ENCODE measurements around the gene RPL4. TPM values are rescaled to one million over a fixed set of nuclear protein-coding genes. Genes with fewer than 3 reads are reported as not detected.

RPL4 gene
- total and polyA plus RNA-seq, 2 of the 8 experiments (the other 6 are each of a cell fraction or from before 2014, with no cell fraction given) = 3,950 to 3,973 TPM

DNA sequence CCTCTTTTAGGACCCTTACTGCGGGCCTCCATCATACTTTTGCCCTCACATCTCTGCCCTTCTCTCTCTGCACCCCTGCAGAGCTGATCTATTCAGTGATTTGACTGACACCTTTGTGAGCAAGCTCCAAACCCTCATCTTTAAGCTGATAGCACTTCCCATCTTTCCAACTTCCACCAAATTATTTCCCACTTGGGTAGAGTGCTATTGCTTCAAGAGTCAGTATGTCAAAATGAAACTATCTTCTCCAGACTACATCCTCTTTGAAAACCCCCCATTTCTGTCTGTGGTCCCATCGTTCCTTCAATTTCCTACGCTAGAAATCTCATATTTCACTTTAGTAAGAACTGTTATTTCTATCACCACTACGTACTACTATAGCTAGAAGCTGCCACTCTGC, 20.2 kb upstream of the RPL4 start:
- H2BK5ac ChIP-seq (ENCODE audit: low read depth, low read length) = no peak overlapping the region
- WGBS, 2 experiments (ENCODE audit: extremely low coverage in 1 of 2, insufficient coverage in 1 of 2, insufficient read length in 1 of 2, insufficient replicate concordance in 2 of 2, low coverage in 1 of 2, low lambda C conversion rate in 2 of 2, missing lambda C conversion rate in 1 of 2) = 94% methylated on average over 4 of the region's 4 CpGs; no CpG with 5 or more reads in 1 of the 2 experiments
- no peaks in the 10 kb centered on the region for H3K23me2 ChIP-seq (ENCODE audit: low read depth, low read length)
- no peak for DNase-seq (ENCODE audit: low read depth in 1 of 2, low spot score in 2 of 2)
- H2BK15ac ChIP-seq (ENCODE audit: low read length) = no peak overlapping the region
- H3K27me3 ChIP-seq (replicated peaks in 1 of 4; ENCODE audit: control insufficient read depth in 3 of 4, extremely low read depth in 1 of 4, insufficient read depth in 3 of 4, low read length in 3 of 4) = no peaks in the 10 kb centered on the region
- H4K5ac ChIP-seq (ENCODE audit: insufficient read length, low read depth, low read length) = no peak overlapping the region
- H3K79me2 ChIP-seq (ENCODE audit: control insufficient read depth in 1 of 2, insufficient read depth in 2 of 2, low read length in 2 of 2) = no peaks in the 10 kb centered on the region
- H4K20me1 ChIP-seq (replicated peaks in 1 of 2; ENCODE audit: control insufficient read depth in 1 of 2, insufficient read depth in 2 of 2, low read length in 2 of 2) = peaks cover 2 to 3% of the 10 kb centered on the region in 2 experiments
- H3K18ac ChIP-seq (ENCODE audit: extremely low read depth, low read length) = no peak overlapping the region
- no peak overlapping the region for H4K91ac ChIP-seq (replicated peaks; ENCODE audit: insufficient read length, low read length)
- POLR2A ChIA-PET (ENCODE audit: partially characterized antibody) = interaction anchor here (0.7 to 1.3 kb wide), 5 partner anchors 18 to 30 kb away, joined by 3 to 9 read pairs (median 3); partner anchors contain the start of genes RPL4, SNAPC5 and ZWILCH
- no peak overlapping the region for H2BK20ac ChIP-seq (ENCODE audit: low read length)
- CTCF ChIA-PET (ENCODE audit: partially characterized antibody) = no interaction called here
- no peaks in the 10 kb centered on the region for H3K79me1 ChIP-seq (ENCODE audit: low read depth, low read length)
- no peak overlapping the region for H2BK12ac ChIP-seq (ENCODE audit: low read depth, low read length)
- no peak overlapping the region for H3K27ac ChIP-seq (ENCODE audit: low read depth, low read length)
- TF ChIP-seq CHD1 (IDR thresholded peaks at IDR 0.05; ENCODE audit: low read depth, low read length) (no peak), CTBP2 (IDR thresholded peaks at IDR 0.05; ENCODE audit: borderline replicate concordance, insufficient read depth, insufficient read length, low read length) (no peak), RFX5 (IDR thresholded peaks at IDR 0.05; ENCODE audit: borderline replicate concordance, low read depth, low read length) (no peak), HDAC2 (IDR thresholded peaks at IDR 0.05; ENCODE audit: borderline replicate concordance in 1 of 2, low read depth in 2 of 2, low read length in 2 of 2) (no peak), RBBP5 (IDR thresholded peaks at IDR 0.05; ENCODE audit: borderline replicate concordance, low read depth, low read length) (no peak), SUZ12 (IDR thresholded peaks at IDR 0.05; ENCODE audit: low read length) (no peak), POLR2A (IDR thresholded peaks at IDR 0.05; ENCODE audit: control extremely low read depth in 1 of 2, low read depth in 2 of 2, low read length in 2 of 2) (no peak), YY1 (IDR thresholded peaks at IDR 0.05; ENCODE audit: low read depth, low read length) (no peak)
- TF ChIP-seq, protein P1, sequence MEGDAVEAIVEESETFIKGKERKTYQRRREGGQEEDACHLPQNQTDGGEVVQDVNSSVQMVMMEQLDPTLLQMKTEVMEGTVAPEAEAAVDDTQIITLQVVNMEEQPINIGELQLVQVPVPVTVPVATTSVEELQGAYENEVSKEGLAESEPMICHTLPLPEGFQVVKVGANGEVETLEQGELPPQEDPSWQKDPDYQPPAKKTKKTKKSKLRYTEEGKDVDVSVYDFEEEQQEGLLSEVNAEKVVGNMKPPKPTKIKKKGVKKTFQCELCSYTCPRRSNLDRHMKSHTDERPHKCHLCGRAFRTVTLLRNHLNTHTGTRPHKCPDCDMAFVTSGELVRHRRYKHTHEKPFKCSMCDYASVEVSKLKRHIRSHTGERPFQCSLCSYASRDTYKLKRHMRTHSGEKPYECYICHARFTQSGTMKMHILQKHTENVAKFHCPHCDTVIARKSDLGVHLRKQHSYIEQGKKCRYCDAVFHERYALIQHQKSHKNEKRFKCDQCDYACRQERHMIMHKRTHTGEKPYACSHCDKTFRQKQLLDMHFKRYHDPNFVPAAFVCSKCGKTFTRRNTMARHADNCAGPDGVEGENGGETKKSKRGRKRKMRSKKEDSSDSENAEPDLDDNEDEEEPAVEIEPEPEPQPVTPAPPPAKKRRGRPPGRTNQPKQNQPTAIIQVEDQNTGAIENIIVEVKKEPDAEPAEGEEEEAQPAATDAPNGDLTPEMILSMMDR (IDR thresholded peaks at IDR 0.05; ENCODE audit: control extremely low read depth in 1 of 3, insufficient read depth in 1 of 3, low read depth in 1 of 3, low read length in 3 of 3) = no peak
- TF ChIP-seq, protein P2, sequence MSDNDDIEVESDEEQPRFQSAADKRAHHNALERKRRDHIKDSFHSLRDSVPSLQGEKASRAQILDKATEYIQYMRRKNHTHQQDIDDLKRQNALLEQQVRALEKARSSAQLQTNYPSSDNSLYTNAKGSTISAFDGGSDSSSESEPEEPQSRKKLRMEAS (IDR thresholded peaks at IDR 0.05) = no peak
- no peak overlapping the region for H3K14ac ChIP-seq (ENCODE audit: insufficient read length)
- H3K4me2 ChIP-seq (ENCODE audit: insufficient read depth in 1 of 2, low read depth in 2 of 2, low read length in 2 of 2) = no peak overlapping the region
- no peak overlapping the region for H2AFZ ChIP-seq (ENCODE audit: low read length)
- no peak overlapping the region for H3K9ac ChIP-seq (replicated peaks in 1 of 4; ENCODE audit: extremely low read depth in 1 of 4, low read depth in 3 of 4, low read length in 3 of 4)
- no peak overlapping the region for H2AK5ac ChIP-seq (ENCODE audit: low read depth, low read length)
- no peak overlapping the region for H4K8ac ChIP-seq (ENCODE audit: extremely low read depth, insufficient read depth, low read length)
- no peaks in the 10 kb centered on the region for H3K9me3 ChIP-seq (ENCODE audit: insufficient read depth in 2 of 2, low read depth in 1 of 2, low read length in 1 of 2)
- H3K36me3 ChIP-seq (ENCODE audit: control insufficient read depth in 2 of 4, insufficient read depth in 4 of 4, low read length in 3 of 4) = peaks cover 8 to 60% (median 35%) of the 10 kb centered on the region in 4 experiments
- no peak overlapping the region for H2BK120ac ChIP-seq (replicated peaks; ENCODE audit: low read depth, low read length)
- no peak overlapping the region for H3K4ac ChIP-seq (replicated peaks; ENCODE audit: insufficient read length, low read depth, low read length)
- H3K56ac ChIP-seq (replicated peaks; ENCODE audit: insufficient read length, low read depth, low read length) = no peak overlapping the region
- H3K4me3 ChIP-seq (ENCODE audit: extremely low read depth in 1 of 4, insufficient read depth in 2 of 4, low read depth in 3 of 4, low read length in 4 of 4) = no peak overlapping the region
- H3K23ac ChIP-seq (ENCODE audit: insufficient read length) = no peak overlapping the region
- no peaks in the 10 kb centered on the region for H3K4me1 ChIP-seq (replicated peaks in 1 of 4; ENCODE audit: control insufficient read depth in 3 of 4, insufficient read depth in 4 of 4, low read length in 3 of 4)
- no peak for FAIRE-seq
